Sigmoid colon (tissue), 3 donors: ENCODE results near the gene FBXW10.
"Not testable (repeated sequence)": the region's sequence is repeated elsewhere in the genome, so short reads cannot be mapped to it uniquely, and the experiment has no call there.

Source experiments
- CTCF ChIP-seq, 4 experiments: fragments of 450-650 bp in 3 of 4; fragments of 200-600 bp in 1 of 4; IDR thresholded peaks; one replicate each; pipeline ENCODE4 v1.5.1; 2016 to 2019; ENCODE audit warnings: antibody characterized with exemption in 4 of 4, mild to moderate bottlenecking in 3 of 4, moderate library complexity in 2 of 4
- POLR2A ChIP-seq, 2 donors: fragments of 450-650 bp; IDR thresholded peaks; one replicate each; pipeline ENCODE4 v1.6.1; 2016; ENCODE audit warnings: antibody characterized with exemption in 2 of 2, mild to moderate bottlenecking in 2 of 2, moderate library complexity in 2 of 2

DNA sequence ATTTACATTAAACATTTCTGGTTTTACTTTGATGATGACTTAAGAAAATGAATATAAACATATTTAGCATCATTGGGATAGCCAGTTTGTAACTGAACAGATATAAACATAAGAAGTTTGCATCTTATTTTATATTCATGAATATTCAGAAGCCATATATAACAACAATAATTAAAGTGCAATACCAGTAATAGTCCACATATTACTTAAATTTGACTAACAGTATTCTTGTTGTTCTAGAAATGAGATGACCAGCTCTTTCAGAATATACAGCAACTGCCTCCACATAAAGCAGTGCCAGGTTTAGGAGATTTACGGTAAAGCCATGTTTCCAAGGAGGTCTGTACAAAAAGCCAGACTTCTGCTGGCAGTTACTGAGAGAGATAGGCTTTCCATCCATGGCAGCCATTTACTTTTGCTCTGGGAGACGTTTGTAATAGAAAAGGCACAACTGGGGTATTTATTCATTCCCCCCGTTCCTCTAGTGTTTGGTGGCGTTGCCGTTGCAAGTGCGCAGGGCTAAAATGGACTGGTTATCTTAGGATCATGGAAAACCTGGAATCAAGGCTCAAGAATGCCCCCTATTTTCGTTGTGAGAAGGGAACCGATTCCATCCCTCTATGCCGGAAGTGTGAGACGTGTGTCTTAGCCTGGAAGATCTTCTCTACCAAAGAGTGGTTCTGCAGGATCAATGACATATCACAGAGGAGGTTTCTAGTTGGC, at the start of gene FBXW10:
- not testable (repeated sequence) for TF ChIP-seq CTCF, POLR2A (IDR thresholded peaks at IDR 0.05)
